Hepatocyte (in vitro differentiated cells): ENCODE measurements around the gene SMS. TPM values are rescaled to one million over a fixed set of nuclear protein-coding genes. Genes with fewer than 3 reads are reported as not detected.

ENCODE experiments used
- DNase-seq: peaks from one replicate; pipeline ENCODE4 v3.0.0-alpha.2; 2016; ENCODE audit warnings: low spot score
- H2AFZ ChIP-seq: fragments of 200-600 bp; sonication (generic); 2 replicates; pipeline ENCODE4 v1.6.0; 2016; ENCODE audit warnings: antibody characterized with exemption, mild to moderate bottlenecking
- H3K27ac ChIP-seq: fragments of 200-600 bp; sonication (generic); 2 replicates; pipeline ENCODE4 v1.5.1; 2016; ENCODE audit warnings: mild to moderate bottlenecking
- H3K27me3 ChIP-seq: fragments of 200-600 bp; sonication (generic); 2 replicates; pipeline ENCODE4 v1.6.1; 2016
- H3K36me3 ChIP-seq: fragments of 200-600 bp; sonication (generic); replicated peaks from 2 replicates; pipeline ENCODE4 v1.5.1; 2016; ENCODE audit warnings: low read depth; ENCODE audit not compliant: insufficient read depth
- H3K4me1 ChIP-seq: fragments of 200-600 bp; sonication (generic); 2 replicates; pipeline ENCODE4 v1.5.1; 2016; ENCODE audit warnings: mild to moderate bottlenecking, moderate library complexity; ENCODE audit not compliant: insufficient read depth
- H3K4me2 ChIP-seq: fragments of 200-600 bp; sonication (generic); 2 replicates; pipeline ENCODE4 v1.6.0; 2016
- H3K4me3 ChIP-seq: fragments of 200-600 bp; sonication (generic); 2 replicates; pipeline ENCODE4 v1.5.1; 2016; ENCODE audit warnings: mild to moderate bottlenecking
- H3K79me2 ChIP-seq: fragments of 200-600 bp; sonication (generic); 2 replicates; pipeline ENCODE4 v1.6.0; 2017; ENCODE audit warnings: mild to moderate bottlenecking
- H3K9me2 ChIP-seq: fragments of 200-600 bp; sonication (generic); replicated peaks from 2 replicates; pipeline ENCODE4 v1.6.0; 2017; ENCODE audit warnings: mild to moderate bottlenecking; ENCODE audit not compliant: insufficient read depth
- H3K9me3 ChIP-seq: fragments of 200-600 bp; sonication (generic); 2 replicates; pipeline ENCODE4 v1.5.1; 2016; ENCODE audit warnings: low read depth, mild to moderate bottlenecking
- H4K20me1 ChIP-seq: fragments of 200-600 bp; sonication (generic); 2 replicates; pipeline ENCODE4 v1.6.0; 2016; ENCODE audit warnings: mild to moderate bottlenecking; ENCODE audit not compliant: insufficient read depth, poor library complexity, severe bottlenecking
- CTCF ChIP-seq: fragments of 200-600 bp; sonication (generic); IDR thresholded peaks from 2 replicates; pipeline ENCODE4 v1.5.1; 2016; ENCODE audit warnings: antibody characterized with exemption, mild to moderate bottlenecking; ENCODE audit not compliant: poor library complexity
- EZH2 ChIP-seq: fragments of 200-600 bp; sonication (generic); IDR thresholded peaks from 2 replicates; pipeline ENCODE4 v1.6.1; 2016; ENCODE audit warnings: antibody characterized with exemption, mild to moderate bottlenecking, borderline replicate concordance
- EZH2phosphoT487 ChIP-seq: fragments of 200-600 bp; sonication (generic); IDR thresholded peaks from one replicate; pipeline ENCODE4 v1.6.1; 2018; ENCODE audit warnings: antibody characterized with exemption, mild to moderate bottlenecking, low read depth, moderate library complexity; ENCODE audit not compliant: unreplicated experiment, severe bottlenecking
- WGBS: methylation state at CpG from one replicate; pipeline ENCODE4 v1.1.6; 2016; ENCODE audit warnings: low lambda C conversion rate; ENCODE audit errors: missing lambda C conversion rate; 5-methylcytosine and 5-hydroxymethylcytosine counted together
- polyA plus RNA-seq: library from polyadenylated mRNA; unstranded; fragments of >200 nt; fragmentation: Nextera tagmentation; extraction: Ambion mirVana; gene quantifications from 2 replicates; pipeline ENCODE4 v1.2.1, GENCODE V29; 2016
- total RNA-seq: library from RNA; depleted of rRNA; stranded (reverse); fragments of >200 nt; gene quantifications from 2 replicates; pipeline ENCODE4 v1.2.3, GENCODE V29; 2014

SMS gene
- total and polyA plus RNA-seq, 2 experiments from 2014 or later: 70.1 to 80.9 TPM

GRCh38 chrX:21907260-21907659, 33.2 kb upstream of the SMS start:
- no peak overlapping the region for H3K4me3 ChIP-seq
- no peaks in the 10 kb centered on the region for H3K79me2 ChIP-seq
- no peak overlapping the region for H3K27ac ChIP-seq
- no peaks in the 10 kb centered on the region for H3K36me3 ChIP-seq
- H3K4me1 ChIP-seq: no peaks in the 10 kb centered on the region
- H3K9me3 ChIP-seq: no peaks in the 10 kb centered on the region
- DNase-seq: no peak
- 60% methylated on average over 1 of the region's 1 CpG for WGBS
- H3K4me2 ChIP-seq: no peak overlapping the region
- H2AFZ ChIP-seq: no peak overlapping the region
- TF ChIP-seq CTCF (no peak), EZH2 (no peak)
- no peaks in the 10 kb centered on the region for H3K9me2 ChIP-seq
- H3K27me3 ChIP-seq: no peaks in the 10 kb centered on the region
- H4K20me1 ChIP-seq: no peaks in the 10 kb centered on the region

GRCh38 chrX:21911481-21911880, 29.0 kb upstream of the SMS start:
- no peaks in the 10 kb centered on the region for H3K4me1 ChIP-seq
- H3K27ac ChIP-seq: no peak overlapping the region
- WGBS: 83% methylated on average over 4 of the region's 4 CpGs
- TF ChIP-seq EZH2phosphoT487 (no peak), CTCF (no peak), EZH2 (no peak)
- H4K20me1 ChIP-seq: no peaks in the 10 kb centered on the region
- no peaks in the 10 kb centered on the region for H3K9me3 ChIP-seq
- no peak overlapping the region for H3K4me2 ChIP-seq
- no peaks in the 10 kb centered on the region for H3K36me3 ChIP-seq
- H3K9me2 ChIP-seq: no peaks in the 10 kb centered on the region
- H3K4me3 ChIP-seq: no peak overlapping the region
- no peak overlapping the region for H2AFZ ChIP-seq
- no peaks in the 10 kb centered on the region for H3K79me2 ChIP-seq
- no peak for DNase-seq
- H3K27me3 ChIP-seq: no peaks in the 10 kb centered on the region

GRCh38 chrX:21912220-21912619, 28.3 kb upstream of the SMS start:
- H3K4me1 ChIP-seq: no peaks in the 10 kb centered on the region
- 85% methylated on average over 1 of the region's 1 CpG for WGBS
- TF ChIP-seq EZH2: no peak
- TF ChIP-seq EZH2phosphoT487: no peak
- no peak for TF ChIP-seq CTCF
- H3K4me3 ChIP-seq: no peak overlapping the region
- no peak overlapping the region for H3K4me2 ChIP-seq
- no peaks in the 10 kb centered on the region for H3K79me2 ChIP-seq
- no peaks in the 10 kb centered on the region for H4K20me1 ChIP-seq
- H3K9me3 ChIP-seq: no peaks in the 10 kb centered on the region
- H3K36me3 ChIP-seq: no peaks in the 10 kb centered on the region
- DNase-seq: no peak
- H2AFZ ChIP-seq: no peak overlapping the region
- no peak overlapping the region for H3K27ac ChIP-seq
- no peaks in the 10 kb centered on the region for H3K27me3 ChIP-seq
- H3K9me2 ChIP-seq: no peaks in the 10 kb centered on the region

- H3K4me1 ChIP-seq: no peaks in the 10 kb centered on the region
- WGBS: 77% methylated on average over 4 of the region's 4 CpGs
- no peak for TF ChIP-seq EZH2
- TF ChIP-seq CTCF: no peak
- TF ChIP-seq EZH2phosphoT487: no peak
- no peaks in the 10 kb centered on the region for H4K20me1 ChIP-seq
- no peaks in the 10 kb centered on the region for H3K79me2 ChIP-seq
- H3K9me2 ChIP-seq: no peaks in the 10 kb centered on the region
- H3K4me3 ChIP-seq: no peak overlapping the region
- no peak overlapping the region for H3K27ac ChIP-seq
- no peaks in the 10 kb centered on the region for H3K9me3 ChIP-seq
- no peaks in the 10 kb centered on the region for H3K27me3 ChIP-seq
- no peak overlapping the region for H2AFZ ChIP-seq
- no peak overlapping the region for H3K4me2 ChIP-seq
- no peak for DNase-seq
- no peaks in the 10 kb centered on the region for H3K36me3 ChIP-seq
These were observed 27.5 kb upstream of the SMS start for GRCh38 chrX:21912989-21913388.
